ENCODE results near the gene FEZ2. TPM values are rescaled to one million over a fixed set of nuclear protein-coding genes. Genes with fewer than 3 reads are reported as not detected.

FEZ2 gene
- total and polyA plus RNA-seq, 9 of the 15 experiments (the other 6 are each of a cell fraction or from before 2014, with no cell fraction given): 9.9 to 35.5 (median 20.1) TPM

- TF ChIP-seq RERE (CRISPR knock-in tag; IDR thresholded peaks at IDR 0.05; ENCODE audit: borderline replicate concordance) (no peak), HCFC1 (IDR thresholded peaks at IDR 0.05; ENCODE audit: low read depth, low read length) (no peak), NONO (IDR thresholded peaks at IDR 0.05; ENCODE audit: low read depth in 2 of 2, low read length in 1 of 2) (no peak), NCOA4 (IDR thresholded peaks at IDR 0.05; ENCODE audit: partially characterized antibody) (no peak), ETV6 (IDR thresholded peaks at IDR 0.05; ENCODE audit: borderline replicate concordance in 1 of 2, low read depth in 2 of 2, low read length in 1 of 2) (peak in 1 of 2 experiments; percentile 38; a peak in 1 of 4 replicates), ETV6 (CRISPR knock-in tag; IDR thresholded peaks at IDR 0.05; ENCODE audit: borderline replicate concordance) (no peak), ARID4B (CRISPR knock-in tag; IDR thresholded peaks at IDR 0.05) (no peak), ZNF217 (CRISPR knock-in tag; IDR thresholded peaks at IDR 0.05) (no peak), RAD21 (CRISPR knock-in tag; conservative IDR thresholded peaks at IDR 0.05 in 1 of 2, IDR thresholded peaks at IDR 0.05 in 1 of 2) (no peak), ZNF311 (CRISPR knock-in tag; IDR thresholded peaks at IDR 0.05) (no peak)
These were observed 63.6 kb downstream of the FEZ2 start (continued) for GRCh38 chr2:36534275-36534799.

Data from K562 (cell line).